GM12878 (cell line): ENCODE data around the gene KIRREL2. TPM values are rescaled to one million over a fixed set of nuclear protein-coding genes. Genes with fewer than 3 reads are reported as not detected.

Source experiments
- ATAC-seq: fragments of 200-7000 bp; cut with Tn5 transposase; 3 replicates; pipeline ENCODE4 v1.9.1; 2020; ENCODE audit warnings: mild to moderate bottlenecking, moderate library complexity
- BruUV-seq: library from RNA; stranded (reverse); fragments of 400-500 nt; replicated peaks from 2 replicates; lab custom pipeline; 2021; lab: Mats Ljungman, UMichigan
- CTCF ChIA-PET: fragments of 300-600 bp; sonication (Branson Sonifier 250); formaldehyde crosslinking; extraction: SDS; loops from one replicate; lab custom pipeline; 2021; ENCODE audit warnings: inconsistent platforms; lab: Yijun Ruan, JAX
- POLR2A ChIA-PET: fragments of 350-600 bp; formaldehyde crosslinking; extraction: SDS; loops from one replicate; lab custom pipeline; 2021; ENCODE audit warnings: inconsistent platforms; lab: Charles Lee
- RAD21 ChIA-PET: fragments of 300-600 bp; sonication (Branson Sonifier 250); formaldehyde crosslinking; loops from one replicate; lab custom pipeline; 2023; ENCODE audit warnings: antibody characterized with exemption; ENCODE audit not compliant: unreplicated experiment; lab: Charles Lee
- SMC1A ChIA-PET: fragments of 300-600 bp; sonication (Branson Sonifier 250); formaldehyde crosslinking; loops from one replicate; lab custom pipeline; 2023; ENCODE audit not compliant: unreplicated experiment, uncharacterized antibody; lab: Charles Lee
- DNase-seq: peaks from one replicate; pipeline ENCODE4 v3.0.0-alpha.2; 2011; ENCODE audit warnings: low read depth, low spot score
- FAIRE-seq: peaks from 3 replicates; lab custom pipeline; 2011; peaks lifted over from hg19 to GRCh38; lab: Jason Lieb, UNC
- H2AFZ ChIP-seq: 2 replicates; pipeline ENCODE4 v1.6.0; 2011; ENCODE audit warnings: low read depth, low read length, control low read depth; ENCODE audit not compliant: control insufficient read depth
- H3K27ac ChIP-seq: 2 replicates; pipeline ENCODE4 v1.5.1; 2011; ENCODE audit warnings: control low read depth; ENCODE audit not compliant: control insufficient read depth, insufficient read depth
- H3K27me3 ChIP-seq, 2 experiments: replicated peaks in 1 of 2; 2 replicates each; pipeline versions ENCODE4 v1.6.0 to v1.6.1; 2011; ENCODE audit warnings: low read length in 1 of 2; ENCODE audit not compliant: control insufficient read depth in 2 of 2, insufficient read depth in 2 of 2
- H3K36me3 ChIP-seq, 2 experiments: 2 replicates each; pipeline ENCODE4 v1.5.1; 2011; ENCODE audit warnings: low read length in 1 of 2; ENCODE audit not compliant: control insufficient read depth in 2 of 2, insufficient read depth in 2 of 2
- H3K4me1 ChIP-seq: 2 replicates; pipeline ENCODE4 v1.6.1; 2011; ENCODE audit warnings: mild to moderate bottlenecking, low read length, moderate library complexity, mixed read lengths; ENCODE audit not compliant: control insufficient read depth, insufficient read depth
- H3K4me2 ChIP-seq: 2 replicates; pipeline ENCODE4 v1.6.0; 2011; ENCODE audit warnings: control low read depth; ENCODE audit not compliant: control insufficient read depth, insufficient read depth
- H3K4me3 ChIP-seq: fragments of 200-600 bp; sonication (generic); 2 replicates; pipeline ENCODE4 v1.5.1; 2016
- H3K79me2 ChIP-seq: 2 replicates; pipeline ENCODE4 v1.6.0; 2011; ENCODE audit warnings: low read length; ENCODE audit not compliant: control insufficient read depth, insufficient read depth
- H3K9ac ChIP-seq: 2 replicates; pipeline ENCODE4 v1.8.0; 2011; ENCODE audit warnings: low read length, control low read depth, mixed read lengths; ENCODE audit not compliant: control insufficient read depth, insufficient read depth
- H3K9me3 ChIP-seq: replicated peaks from 3 replicates; pipeline ENCODE4 v1.5.1; 2011; ENCODE audit warnings: mild to moderate bottlenecking, low read length; ENCODE audit not compliant: control insufficient read depth, insufficient read depth
- H4K20me1 ChIP-seq: 2 replicates; pipeline ENCODE4 v1.6.0; 2011; ENCODE audit not compliant: control insufficient read depth, insufficient read depth
- CBX5 ChIP-seq: sonication (generic); IDR thresholded peaks from 2 replicates; pipeline ENCODE4 v1.6.1; 2016; ENCODE audit warnings: low read depth, moderate library complexity, mild to moderate bottlenecking, inconsistent platforms
- EP300 ChIP-seq, 2 experiments: fragments of 150-350 bp in 1 of 2; IDR thresholded peaks; 2 replicates each; pipeline ENCODE4 v1.6.1; 2011 to 2012; ENCODE audit warnings: low read depth in 2 of 2, low read length in 2 of 2, borderline replicate concordance in 1 of 2, improper control_type of control experiment in 1 of 2, inconsistent platforms in 1 of 2; ENCODE audit not compliant: control insufficient read depth in 1 of 2
- POU2F2 ChIP-seq: IDR thresholded peaks from 3 replicates; pipeline ENCODE4 v1.6.1; 2011; ENCODE audit warnings: low read depth, mild to moderate bottlenecking, low read length, borderline replicate concordance
- YY1 ChIP-seq: IDR thresholded peaks from 2 replicates; pipeline ENCODE4 v1.6.1; 2011; ENCODE audit warnings: low read depth, mild to moderate bottlenecking, low read length
- ZZZ3 ChIP-seq: IDR thresholded peaks from 2 replicates; pipeline ENCODE4 v1.6.1; 2011; ENCODE audit warnings: low read depth; ENCODE audit not compliant: control insufficient read depth, insufficient read length
- WGBS: methylation state at CpG from one replicate; pipeline ENCODE4 v1.1.6; 2016; ENCODE audit warnings: low lambda C conversion rate; ENCODE audit not compliant: insufficient replicate concordance, insufficient coverage; ENCODE audit errors: missing lambda C conversion rate; 5-methylcytosine and 5-hydroxymethylcytosine counted together
- in situ Hi-C: fragments of 300-500 bp; cut with MboI; formaldehyde crosslinking; loops from 9 replicates; pipeline ENCODE4 v1.14.3; 2018; ENCODE audit warnings: mixed read lengths
- intact Hi-C: fragments of 100-400 bp; cut with micrococcal nuclease; formaldehyde crosslinking; loops from one replicate; pipeline ENCODE4 v1.14.2; 2022; ENCODE audit not compliant: unreplicated experiment
- polyA plus RNA-seq, 11 experiments: library from polyadenylated mRNA; depleted of rRNA in 4 of 11; unstranded in 6 of 11; stranded (reverse) in 5 of 11; fragments of >200 nt; fragmentation: Nextera tagmentation in 4 of 11; fragmentation: Illumina TruSeq in 1 of 11; extraction: Ambion mirVana in 4 of 11; extraction: Trizol in 1 of 11; gene quantifications; 1 replicate in 1 of 11; 2 replicates in 10 of 11; pipeline versions ENCODE4 v1.2.1 to v1.2.3, GENCODE V29; 2011 to 2016; ENCODE audit warnings: inconsistent platforms in 2 of 11, missing spikeins in 2 of 11, low read depth in 1 of 11
- total RNA-seq, 4 experiments: library from RNA; depleted of rRNA in 3 of 4; stranded (reverse); fragments of >200 nt in 3 of 4; fragmentation: Illumina TruSeq in 1 of 4; extraction: Trizol in 1 of 4; gene quantifications; 2 replicates each; pipeline versions ENCODE4 v1.2.1 to v1.2.3, GENCODE V29; 2013 to 2021
- TF ChIP-seq, protein P1 (sequence below): IDR thresholded peaks from 2 replicates; pipeline ENCODE4 v1.6.1; 2012; ENCODE audit warnings: mild to moderate bottlenecking, low read depth, low read length

Gene KIRREL2
- total and polyA plus RNA-seq, 10 of the 15 experiments (the other 5 are each of a cell fraction or from before 2014, with no cell fraction given), result 0.03 to 0.06 TPM; not detected in 8

DNA sequence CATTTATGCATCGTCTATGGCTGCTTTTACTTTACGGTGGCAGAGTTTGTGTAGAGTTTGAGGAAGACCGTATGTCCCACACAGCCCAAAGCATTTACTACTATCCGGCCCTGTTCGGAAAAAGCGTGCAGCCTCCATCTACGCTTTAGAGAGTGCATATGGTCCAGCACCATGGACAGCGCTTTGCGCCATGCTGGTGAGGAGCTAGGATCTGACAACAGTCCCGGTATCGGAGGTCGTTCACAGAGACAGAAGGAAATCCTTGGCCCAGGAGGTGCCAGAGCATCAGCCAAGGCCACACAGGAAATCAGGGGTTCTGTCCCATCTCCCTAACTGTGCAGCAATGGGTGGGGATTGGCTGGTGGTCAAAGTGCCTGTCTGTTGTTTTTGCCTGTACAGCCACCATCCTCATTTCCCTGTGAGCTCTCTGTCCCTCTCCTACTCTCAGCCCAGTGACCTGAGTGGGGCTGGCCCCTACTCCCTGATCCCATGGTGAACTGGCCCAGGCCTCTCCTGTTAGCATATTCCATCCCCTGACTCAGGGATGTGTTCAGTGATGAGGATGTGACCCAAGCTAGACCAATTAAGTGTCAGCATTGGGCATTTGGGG, 27.9 kb upstream of the KIRREL2 start:
- BruUV-seq, result no TSS peak

More for the DNA sequence above, 27.9 kb upstream of the KIRREL2 start:
- 20% methylated on average over 12 of the region's 12 CpGs for WGBS
- Histone ChIP-seq H3K27me3 (no peaks in the 10 kb centered on the region; a peak in 2 of 4 replicates), H3K4me3 (no peak overlapping the region), H3K27ac (no peak overlapping the region), H3K9me3 (no peaks in the 10 kb centered on the region), H3K79me2 (no peaks in the 10 kb centered on the region), H3K36me3 (no peaks in the 10 kb centered on the region), H3K9ac (no peak overlapping the region), H3K4me2 (no peak overlapping the region), H3K4me1 (no peaks in the 10 kb centered on the region), H4K20me1 (no peaks in the 10 kb centered on the region; the same call in 1 of the 2 replicates), H2AFZ (no peak overlapping the region)
- TF ChIP-seq, protein P1, sequence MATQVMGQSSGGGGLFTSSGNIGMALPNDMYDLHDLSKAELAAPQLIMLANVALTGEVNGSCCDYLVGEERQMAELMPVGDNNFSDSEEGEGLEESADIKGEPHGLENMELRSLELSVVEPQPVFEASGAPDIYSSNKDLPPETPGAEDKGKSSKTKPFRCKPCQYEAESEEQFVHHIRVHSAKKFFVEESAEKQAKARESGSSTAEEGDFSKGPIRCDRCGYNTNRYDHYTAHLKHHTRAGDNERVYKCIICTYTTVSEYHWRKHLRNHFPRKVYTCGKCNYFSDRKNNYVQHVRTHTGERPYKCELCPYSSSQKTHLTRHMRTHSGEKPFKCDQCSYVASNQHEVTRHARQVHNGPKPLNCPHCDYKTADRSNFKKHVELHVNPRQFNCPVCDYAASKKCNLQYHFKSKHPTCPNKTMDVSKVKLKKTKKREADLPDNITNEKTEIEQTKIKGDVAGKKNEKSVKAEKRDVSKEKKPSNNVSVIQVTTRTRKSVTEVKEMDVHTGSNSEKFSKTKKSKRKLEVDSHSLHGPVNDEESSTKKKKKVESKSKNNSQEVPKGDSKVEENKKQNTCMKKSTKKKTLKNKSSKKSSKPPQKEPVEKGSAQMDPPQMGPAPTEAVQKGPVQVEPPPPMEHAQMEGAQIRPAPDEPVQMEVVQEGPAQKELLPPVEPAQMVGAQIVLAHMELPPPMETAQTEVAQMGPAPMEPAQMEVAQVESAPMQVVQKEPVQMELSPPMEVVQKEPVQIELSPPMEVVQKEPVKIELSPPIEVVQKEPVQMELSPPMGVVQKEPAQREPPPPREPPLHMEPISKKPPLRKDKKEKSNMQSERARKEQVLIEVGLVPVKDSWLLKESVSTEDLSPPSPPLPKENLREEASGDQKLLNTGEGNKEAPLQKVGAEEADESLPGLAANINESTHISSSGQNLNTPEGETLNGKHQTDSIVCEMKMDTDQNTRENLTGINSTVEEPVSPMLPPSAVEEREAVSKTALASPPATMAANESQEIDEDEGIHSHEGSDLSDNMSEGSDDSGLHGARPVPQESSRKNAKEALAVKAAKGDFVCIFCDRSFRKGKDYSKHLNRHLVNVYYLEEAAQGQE, result peak; percentile 97
- TF ChIP-seq YY1, result peak; percentile 66
- TF ChIP-seq POU2F2, result no peak
- TF ChIP-seq CBX5, result no peak
- no peak for TF ChIP-seq ZZZ3
- TF ChIP-seq EP300 (IDR thresholded peaks at IDR 0.05; ENCODE audit: borderline replicate concordance in 1 of 2, control insufficient read depth in 1 of 2, low read depth in 2 of 2, low read length in 2 of 2), result no peak
- DNase-seq (no peak), FAIRE-seq (no peak), ATAC-seq (peak; percentile 59)
- RAD21 ChIA-PET, result interaction anchor here (1.0 kb wide), 1 partner anchor 81 kb away, joined by 3 read pairs; the partner anchor contains the start of gene LIN37
- intact Hi-C loops, result no loop called here
- in situ Hi-C loops, result no loop called here
- SMC1A ChIA-PET, result interaction anchor here (1.0 kb wide), 1 partner anchor 134 kb away, joined by 3 read pairs; no protein-coding TSS in a partner anchor
- CTCF ChIA-PET, result no interaction called here
- POLR2A ChIA-PET, result no interaction called here
